GM12878 (cell line): ENCODE measurements around the gene ARHGAP44. TPM values are rescaled to one million over a fixed set of nuclear protein-coding genes. Genes with fewer than 3 reads are reported as not detected.

Experiments
- ATAC-seq: fragments of 200-7000 bp; cut with Tn5 transposase; 3 replicates; pipeline ENCODE4 v1.9.1; 2020; ENCODE audit warnings: mild to moderate bottlenecking, moderate library complexity
- BruUV-seq: library from RNA; stranded (reverse); fragments of 400-500 nt; replicated peaks from 2 replicates; lab custom pipeline; 2021; lab: Mats Ljungman, UMichigan
- CTCF ChIA-PET: fragments of 300-600 bp; sonication (Branson Sonifier 250); formaldehyde crosslinking; extraction: SDS; loops from one replicate; lab custom pipeline; 2021; ENCODE audit warnings: inconsistent platforms; lab: Yijun Ruan, JAX
- POLR2A ChIA-PET: fragments of 350-600 bp; formaldehyde crosslinking; extraction: SDS; loops from one replicate; lab custom pipeline; 2021; ENCODE audit warnings: inconsistent platforms; lab: Charles Lee
- RAD21 ChIA-PET: fragments of 300-600 bp; sonication (Branson Sonifier 250); formaldehyde crosslinking; loops from one replicate; lab custom pipeline; 2023; ENCODE audit warnings: antibody characterized with exemption; ENCODE audit not compliant: unreplicated experiment; lab: Charles Lee
- SMC1A ChIA-PET: fragments of 300-600 bp; sonication (Branson Sonifier 250); formaldehyde crosslinking; loops from one replicate; lab custom pipeline; 2023; ENCODE audit not compliant: unreplicated experiment, uncharacterized antibody; lab: Charles Lee
- DNase-seq: peaks from one replicate; pipeline ENCODE4 v3.0.0-alpha.2; 2011; ENCODE audit warnings: low read depth, low spot score
- FAIRE-seq: peaks from 3 replicates; lab custom pipeline; 2011; peaks lifted over from hg19 to GRCh38; lab: Jason Lieb, UNC
- H2AFZ ChIP-seq: 2 replicates; pipeline ENCODE4 v1.6.0; 2011; ENCODE audit warnings: low read depth, low read length, control low read depth; ENCODE audit not compliant: control insufficient read depth
- H3K27ac ChIP-seq: 2 replicates; pipeline ENCODE4 v1.5.1; 2011; ENCODE audit warnings: control low read depth; ENCODE audit not compliant: control insufficient read depth, insufficient read depth
- H3K27me3 ChIP-seq, 2 experiments: replicated peaks in 1 of 2; 2 replicates each; pipeline versions ENCODE4 v1.6.0 to v1.6.1; 2011; ENCODE audit warnings: low read length in 1 of 2; ENCODE audit not compliant: control insufficient read depth in 2 of 2, insufficient read depth in 2 of 2
- H3K36me3 ChIP-seq, 2 experiments: 2 replicates each; pipeline ENCODE4 v1.5.1; 2011; ENCODE audit warnings: low read length in 1 of 2; ENCODE audit not compliant: control insufficient read depth in 2 of 2, insufficient read depth in 2 of 2
- H3K4me1 ChIP-seq: 2 replicates; pipeline ENCODE4 v1.6.1; 2011; ENCODE audit warnings: mild to moderate bottlenecking, low read length, moderate library complexity, mixed read lengths; ENCODE audit not compliant: control insufficient read depth, insufficient read depth
- H3K4me2 ChIP-seq: 2 replicates; pipeline ENCODE4 v1.6.0; 2011; ENCODE audit warnings: control low read depth; ENCODE audit not compliant: control insufficient read depth, insufficient read depth
- H3K4me3 ChIP-seq: fragments of 200-600 bp; sonication (generic); 2 replicates; pipeline ENCODE4 v1.5.1; 2016
- H3K79me2 ChIP-seq: 2 replicates; pipeline ENCODE4 v1.6.0; 2011; ENCODE audit warnings: low read length; ENCODE audit not compliant: control insufficient read depth, insufficient read depth
- H3K9ac ChIP-seq: 2 replicates; pipeline ENCODE4 v1.8.0; 2011; ENCODE audit warnings: low read length, control low read depth, mixed read lengths; ENCODE audit not compliant: control insufficient read depth, insufficient read depth
- H3K9me3 ChIP-seq: replicated peaks from 3 replicates; pipeline ENCODE4 v1.5.1; 2011; ENCODE audit warnings: mild to moderate bottlenecking, low read length; ENCODE audit not compliant: control insufficient read depth, insufficient read depth
- H4K20me1 ChIP-seq: 2 replicates; pipeline ENCODE4 v1.6.0; 2011; ENCODE audit not compliant: control insufficient read depth, insufficient read depth
- ATF2 ChIP-seq: IDR thresholded peaks from 2 replicates; pipeline ENCODE4 v1.6.1; 2012; ENCODE audit warnings: low read length, inconsistent platforms
- MYB ChIP-seq: fragments of 150-350 bp; IDR thresholded peaks from 2 replicates; pipeline ENCODE4 v1.6.1; 2014; ENCODE audit warnings: mild to moderate bottlenecking, low read depth, low read length, borderline replicate concordance
- POLR2AphosphoS5 ChIP-seq: IDR thresholded peaks from 2 replicates; pipeline ENCODE4 v1.6.1; 2011; ENCODE audit warnings: mild to moderate bottlenecking, low read length, inconsistent platforms
- RUNX3 ChIP-seq: IDR thresholded peaks from 2 replicates; pipeline ENCODE4 v1.6.1; 2012; ENCODE audit warnings: low read length, inconsistent platforms
- SREBF1 ChIP-seq: IDR thresholded peaks from 2 replicates; pipeline ENCODE4 v1.6.1; 2012; ENCODE audit warnings: mild to moderate bottlenecking, low read length
- WGBS: methylation state at CpG from one replicate; pipeline ENCODE4 v1.1.6; 2016; ENCODE audit warnings: low lambda C conversion rate; ENCODE audit not compliant: insufficient replicate concordance, insufficient coverage; ENCODE audit errors: missing lambda C conversion rate; 5-methylcytosine and 5-hydroxymethylcytosine counted together
- in situ Hi-C: fragments of 300-500 bp; cut with MboI; formaldehyde crosslinking; loops from 9 replicates; pipeline ENCODE4 v1.14.3; 2018; ENCODE audit warnings: mixed read lengths
- intact Hi-C: fragments of 100-400 bp; cut with micrococcal nuclease; formaldehyde crosslinking; loops from one replicate; pipeline ENCODE4 v1.14.2; 2022; ENCODE audit not compliant: unreplicated experiment
- polyA plus RNA-seq, 11 experiments: library from polyadenylated mRNA; depleted of rRNA in 4 of 11; unstranded in 6 of 11; stranded (reverse) in 5 of 11; fragments of >200 nt; fragmentation: Nextera tagmentation in 4 of 11; fragmentation: Illumina TruSeq in 1 of 11; extraction: Ambion mirVana in 4 of 11; extraction: Trizol in 1 of 11; gene quantifications; 1 replicate in 1 of 11; 2 replicates in 10 of 11; pipeline versions ENCODE4 v1.2.1 to v1.2.3, GENCODE V29; 2011 to 2016; ENCODE audit warnings: inconsistent platforms in 2 of 11, missing spikeins in 2 of 11, low read depth in 1 of 11
- total RNA-seq, 4 experiments: library from RNA; depleted of rRNA in 3 of 4; stranded (reverse); fragments of >200 nt in 3 of 4; fragmentation: Illumina TruSeq in 1 of 4; extraction: Trizol in 1 of 4; gene quantifications; 2 replicates each; pipeline versions ENCODE4 v1.2.1 to v1.2.3, GENCODE V29; 2013 to 2021
- TF ChIP-seq, protein P1 (sequence below): fragments of 450-650 bp; IDR thresholded peaks from 2 replicates; pipeline ENCODE4 v1.6.1; 2017; ENCODE audit warnings: low read depth, mild to moderate bottlenecking, moderate library complexity

The ARHGAP44 gene
- total and polyA plus RNA-seq, 10 of the 15 experiments (the other 5 are each of a cell fraction or from before 2014, with no cell fraction given): 0.11 to 1.2 (median 0.48) TPM

DNA sequence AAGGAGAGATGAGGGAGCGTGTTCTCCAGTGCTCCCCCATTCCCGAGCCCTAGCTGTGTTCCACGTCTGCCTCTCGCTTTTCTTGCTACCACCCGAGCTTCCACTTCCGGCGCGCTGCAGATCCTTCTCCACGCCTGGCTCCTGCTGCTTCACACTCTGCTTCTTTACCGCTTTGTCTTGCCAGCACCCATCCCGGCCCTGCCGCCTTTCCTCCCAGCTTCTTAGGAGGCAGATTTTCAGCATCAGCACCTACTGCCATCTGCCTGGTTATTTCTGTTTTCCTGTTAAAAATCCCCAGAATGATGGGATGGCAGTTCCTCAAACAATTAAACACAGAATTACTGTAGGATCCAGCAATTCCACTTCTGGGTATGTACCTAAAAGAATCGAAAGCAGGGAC lies 163.9 kb downstream of the ARHGAP44 start:
- Histone ChIP-seq H3K4me2 (no peak overlapping the region), H3K9me3 (no peaks in the 10 kb centered on the region; the same call in 2 of the 3 replicates), H3K36me3 (no peaks in the 10 kb centered on the region; a peak in 1 of 4 replicates), H3K9ac (no peak overlapping the region), H3K4me1 (no peaks in the 10 kb centered on the region), H3K4me3 (no peak overlapping the region)
- FAIRE-seq (no peak), DNase-seq (no peak)
- BruUV-seq: no TSS peak
- in situ Hi-C loops: no loop called here
- SMC1A ChIA-PET: no interaction called here
- no peak for TF ChIP-seq ATF2
- no peak for TF ChIP-seq POLR2AphosphoS5
- TF ChIP-seq, protein P1, sequence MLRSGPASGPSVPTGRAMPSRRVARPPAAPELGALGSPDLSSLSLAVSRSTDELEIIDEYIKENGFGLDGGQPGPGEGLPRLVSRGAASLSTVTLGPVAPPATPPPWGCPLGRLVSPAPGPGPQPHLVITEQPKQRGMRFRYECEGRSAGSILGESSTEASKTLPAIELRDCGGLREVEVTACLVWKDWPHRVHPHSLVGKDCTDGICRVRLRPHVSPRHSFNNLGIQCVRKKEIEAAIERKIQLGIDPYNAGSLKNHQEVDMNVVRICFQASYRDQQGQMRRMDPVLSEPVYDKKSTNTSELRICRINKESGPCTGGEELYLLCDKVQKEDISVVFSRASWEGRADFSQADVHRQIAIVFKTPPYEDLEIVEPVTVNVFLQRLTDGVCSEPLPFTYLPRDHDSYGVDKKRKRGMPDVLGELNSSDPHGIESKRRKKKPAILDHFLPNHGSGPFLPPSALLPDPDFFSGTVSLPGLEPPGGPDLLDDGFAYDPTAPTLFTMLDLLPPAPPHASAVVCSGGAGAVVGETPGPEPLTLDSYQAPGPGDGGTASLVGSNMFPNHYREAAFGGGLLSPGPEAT: no peak
- no peak for TF ChIP-seq RUNX3
- no peak for TF ChIP-seq MYB
- no peak for TF ChIP-seq SREBF1
- TF ChIP-seq, all 136 proteins: peak for 0
- no peak for ATAC-seq
- RAD21 ChIA-PET: no interaction called here
- no peak overlapping the region for H3K27ac ChIP-seq
- CTCF ChIA-PET: no interaction called here
- H2AFZ ChIP-seq: no peak overlapping the region
- H3K27me3 ChIP-seq: no peaks in the 10 kb centered on the region
- intact Hi-C loops: no loop called here
- WGBS: 84% methylated on average over 12 of the region's 13 CpGs
- POLR2A ChIA-PET: no interaction called here
- no peaks in the 10 kb centered on the region for H4K20me1 ChIP-seq
- H3K79me2 ChIP-seq: no peaks in the 10 kb centered on the region
